Mucosa of rectum (tissue), 2 donors: Measurements from ENCODE around the gene PLXNA2.

Source experiments
- H3K27ac ChIP-seq, 2 donors: one replicate each; pipeline ENCODE4 v1.7.0; 2013; ENCODE audit warnings: inconsistent platforms in 2 of 2, low read depth in 2 of 2, low read length in 2 of 2
- H3K27me3 ChIP-seq, 2 donors: one replicate each; pipeline ENCODE4 v1.7.0; 2013; ENCODE audit warnings: low read length in 2 of 2; ENCODE audit not compliant: control insufficient read depth in 2 of 2, insufficient read depth in 2 of 2
- H3K36me3 ChIP-seq, 2 donors: one replicate each; pipeline ENCODE4 v1.7.0; 2013; ENCODE audit warnings: low read length in 2 of 2; ENCODE audit not compliant: control insufficient read depth in 2 of 2, insufficient read depth in 2 of 2
- H3K4me1 ChIP-seq, 2 donors: one replicate each; pipeline ENCODE4 v1.7.0; 2013; ENCODE audit warnings: low read length in 2 of 2, mild to moderate bottlenecking in 1 of 2; ENCODE audit not compliant: control insufficient read depth in 2 of 2, insufficient read depth in 2 of 2
- H3K4me3 ChIP-seq, 2 donors: one replicate each; pipeline ENCODE4 v1.7.0; 2013; ENCODE audit warnings: low read length in 2 of 2
- H3K9ac ChIP-seq, 2 donors: one replicate each; pipeline ENCODE4 v1.7.0; 2013; ENCODE audit warnings: low read length in 2 of 2, low read depth in 1 of 2, mild to moderate bottlenecking in 1 of 2
- H3K9me3 ChIP-seq, 2 donors: one replicate each; pipeline ENCODE4 v1.7.0; 2013; ENCODE audit warnings: low read length in 2 of 2; ENCODE audit not compliant: control insufficient read depth in 2 of 2
- donor health status: healthy.
- donor health status: Normal muscosa, but diverticular disease.

Gene PLXNA2

GRCh38 chr1:208117409-208117808 lies 126.8 kb downstream of the PLXNA2 start:
- Histone ChIP-seq H3K27ac (no peak overlapping the region), H3K9me3 (no peaks in the 10 kb centered on the region), H3K36me3 (peaks cover 1 to 4% of the 10 kb centered on the region in 2 donors), H3K27me3 (no peaks in the 10 kb centered on the region), H3K4me1 (peaks cover 0 to 3% of the 10 kb centered on the region in 2 donors), H3K4me3 (no peak overlapping the region), H3K9ac (no peak overlapping the region)

GRCh38 chr1:208115924-208116640 lies 128.1 kb downstream of the PLXNA2 start:
- Histone ChIP-seq H3K4me1 (peaks cover 0 to 3% of the 10 kb centered on the region in 2 donors), H3K9ac (no peak overlapping the region), H3K4me3 (no peak overlapping the region), H3K36me3 (peaks cover 4 to 5% of the 10 kb centered on the region in 2 donors), H3K27ac (no peak overlapping the region), H3K9me3 (no peaks in the 10 kb centered on the region), H3K27me3 (no peaks in the 10 kb centered on the region)

GRCh38 chr1:208113011-208113410 lies 131.2 kb downstream of the PLXNA2 start:
- Histone ChIP-seq H3K4me1 (peaks cover 0 to 3% of the 10 kb centered on the region in 2 donors), H3K36me3 (peaks cover 5 to 6% of the 10 kb centered on the region in 2 donors), H3K27me3 (no peaks in the 10 kb centered on the region), H3K9me3 (no peaks in the 10 kb centered on the region), H3K4me3 (no peak overlapping the region), H3K9ac (no peak overlapping the region), H3K27ac (no peak overlapping the region)

GRCh38 chr1:208112401-208112800 lies 131.8 kb downstream of the PLXNA2 start:
- H3K4me1 ChIP-seq, result peaks cover 0 to 3% of the 10 kb centered on the region in 2 donors
- H3K36me3 ChIP-seq, result peaks cover 3 to 8% of the 10 kb centered on the region in 2 donors
- H3K27me3 ChIP-seq, result no peaks in the 10 kb centered on the region
- no peak overlapping the region for H3K9ac ChIP-seq
- no peak overlapping the region for H3K27ac ChIP-seq
- no peaks in the 10 kb centered on the region for H3K9me3 ChIP-seq
- H3K4me3 ChIP-seq, result no peak overlapping the region

GRCh38 chr1:208111646-208112190 lies 132.5 kb downstream of the PLXNA2 start:
- Histone ChIP-seq H3K4me3 (no peak overlapping the region), H3K9me3 (no peaks in the 10 kb centered on the region), H3K36me3 (peaks cover 3 to 8% of the 10 kb centered on the region in 2 donors), H3K9ac (no peak overlapping the region), H3K4me1 (peaks cover 0 to 3% of the 10 kb centered on the region in 2 donors), H3K27me3 (no peaks in the 10 kb centered on the region), H3K27ac (no peak overlapping the region)

- Histone ChIP-seq H3K36me3 (peaks cover 3 to 8% of the 10 kb centered on the region in 2 donors), H3K27me3 (no peaks in the 10 kb centered on the region), H3K9ac (no peak overlapping the region), H3K9me3 (no peaks in the 10 kb centered on the region), H3K4me3 (no peak overlapping the region), H3K4me1 (no peaks in the 10 kb centered on the region), H3K27ac (no peak overlapping the region)
Observed at GRCh38 chr1:208110296-208110695, 133.9 kb downstream of the PLXNA2 start.

- peaks cover 7 to 8% of the 10 kb centered on the region in 2 donors for H3K36me3 ChIP-seq
- H3K9me3 ChIP-seq, result no peaks in the 10 kb centered on the region
- H3K27ac ChIP-seq, result no peak overlapping the region
- no peaks in the 10 kb centered on the region for H3K27me3 ChIP-seq
- no peak overlapping the region for H3K4me3 ChIP-seq
- no peak overlapping the region for H3K9ac ChIP-seq
- H3K4me1 ChIP-seq, result no peaks in the 10 kb centered on the region
Observed at GRCh38 chr1:208108646-208109330, 135.4 kb downstream of the PLXNA2 start.

- no peaks in the 10 kb centered on the region for H3K27me3 ChIP-seq
- no peak overlapping the region for H3K4me3 ChIP-seq
- H3K4me1 ChIP-seq, result no peaks in the 10 kb centered on the region
- no peaks in the 10 kb centered on the region for H3K9me3 ChIP-seq
- peaks cover 7 to 9% of the 10 kb centered on the region in 2 donors for H3K36me3 ChIP-seq
- no peak overlapping the region for H3K27ac ChIP-seq
- no peak overlapping the region for H3K9ac ChIP-seq
Observed at GRCh38 chr1:208108213-208108608, 136.0 kb downstream of the PLXNA2 start.

- Histone ChIP-seq H3K4me1 (peaks cover 0 to 1% of the 10 kb centered on the region in 2 donors), H3K4me3 (no peak overlapping the region), H3K27ac (no peak overlapping the region), H3K9me3 (no peaks in the 10 kb centered on the region), H3K36me3 (peaks cover 7 to 11% of the 10 kb centered on the region in 2 donors), H3K9ac (no peak overlapping the region), H3K27me3 (no peaks in the 10 kb centered on the region)
Observed at GRCh38 chr1:208107425-208108212, 136.6 kb downstream of the PLXNA2 start.
